Measurements from ENCODE around the gene TOP1.

DNA sequence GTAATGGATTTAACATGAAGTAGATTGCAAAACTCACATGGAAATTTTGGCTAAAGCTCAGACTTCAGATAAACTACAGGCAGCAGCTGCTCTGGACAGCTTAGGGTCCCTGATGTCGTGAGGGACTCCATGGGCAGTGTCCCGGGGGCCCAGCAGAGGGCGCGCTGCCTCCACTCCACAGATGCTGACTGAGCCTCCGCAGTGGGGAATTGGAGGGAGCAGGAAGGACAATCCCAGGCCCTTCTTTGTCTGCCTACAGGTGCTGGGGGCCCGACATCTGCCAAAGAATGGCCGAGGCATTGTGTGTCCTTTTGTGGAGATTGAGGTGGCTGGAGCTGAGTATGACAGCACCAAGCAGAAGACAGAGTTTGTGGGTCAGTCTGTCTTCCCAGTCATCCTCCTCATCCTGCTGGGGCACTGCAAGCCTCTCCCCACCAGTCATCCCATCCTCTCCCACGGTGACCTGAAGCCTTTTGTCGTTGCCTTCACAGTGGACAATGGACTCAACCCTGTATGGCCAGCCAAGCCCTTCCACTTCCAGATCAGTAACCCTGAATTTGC is 144.6 kb downstream of the TOP1 start:
- TF ChIP-seq, protein P1, sequence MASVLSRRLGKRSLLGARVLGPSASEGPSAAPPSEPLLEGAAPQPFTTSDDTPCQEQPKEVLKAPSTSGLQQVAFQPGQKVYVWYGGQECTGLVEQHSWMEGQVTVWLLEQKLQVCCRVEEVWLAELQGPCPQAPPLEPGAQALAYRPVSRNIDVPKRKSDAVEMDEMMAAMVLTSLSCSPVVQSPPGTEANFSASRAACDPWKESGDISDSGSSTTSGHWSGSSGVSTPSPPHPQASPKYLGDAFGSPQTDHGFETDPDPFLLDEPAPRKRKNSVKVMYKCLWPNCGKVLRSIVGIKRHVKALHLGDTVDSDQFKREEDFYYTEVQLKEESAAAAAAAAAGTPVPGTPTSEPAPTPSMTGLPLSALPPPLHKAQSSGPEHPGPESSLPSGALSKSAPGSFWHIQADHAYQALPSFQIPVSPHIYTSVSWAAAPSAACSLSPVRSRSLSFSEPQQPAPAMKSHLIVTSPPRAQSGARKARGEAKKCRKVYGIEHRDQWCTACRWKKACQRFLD (CRISPR knock-in tag; IDR thresholded peaks at IDR 0.05), result no peak
- TF ChIP-seq, protein P2, sequence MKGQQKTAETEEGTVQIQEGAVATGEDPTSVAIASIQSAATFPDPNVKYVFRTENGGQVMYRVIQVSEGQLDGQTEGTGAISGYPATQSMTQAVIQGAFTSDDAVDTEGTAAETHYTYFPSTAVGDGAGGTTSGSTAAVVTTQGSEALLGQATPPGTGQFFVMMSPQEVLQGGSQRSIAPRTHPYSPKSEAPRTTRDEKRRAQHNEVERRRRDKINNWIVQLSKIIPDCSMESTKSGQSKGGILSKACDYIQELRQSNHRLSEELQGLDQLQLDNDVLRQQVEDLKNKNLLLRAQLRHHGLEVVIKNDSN (CRISPR knock-in tag; IDR thresholded peaks at IDR 0.05), result no peak
- no peak for TF ChIP-seq JUN (IDR thresholded peaks at IDR 0.05; ENCODE audit: borderline replicate concordance, low read depth, low read length)
- no peak for TF ChIP-seq JUN (CRISPR knock-in tag; IDR thresholded peaks at IDR 0.05; ENCODE audit: borderline replicate concordance)
- TF ChIP-seq, protein P3, sequence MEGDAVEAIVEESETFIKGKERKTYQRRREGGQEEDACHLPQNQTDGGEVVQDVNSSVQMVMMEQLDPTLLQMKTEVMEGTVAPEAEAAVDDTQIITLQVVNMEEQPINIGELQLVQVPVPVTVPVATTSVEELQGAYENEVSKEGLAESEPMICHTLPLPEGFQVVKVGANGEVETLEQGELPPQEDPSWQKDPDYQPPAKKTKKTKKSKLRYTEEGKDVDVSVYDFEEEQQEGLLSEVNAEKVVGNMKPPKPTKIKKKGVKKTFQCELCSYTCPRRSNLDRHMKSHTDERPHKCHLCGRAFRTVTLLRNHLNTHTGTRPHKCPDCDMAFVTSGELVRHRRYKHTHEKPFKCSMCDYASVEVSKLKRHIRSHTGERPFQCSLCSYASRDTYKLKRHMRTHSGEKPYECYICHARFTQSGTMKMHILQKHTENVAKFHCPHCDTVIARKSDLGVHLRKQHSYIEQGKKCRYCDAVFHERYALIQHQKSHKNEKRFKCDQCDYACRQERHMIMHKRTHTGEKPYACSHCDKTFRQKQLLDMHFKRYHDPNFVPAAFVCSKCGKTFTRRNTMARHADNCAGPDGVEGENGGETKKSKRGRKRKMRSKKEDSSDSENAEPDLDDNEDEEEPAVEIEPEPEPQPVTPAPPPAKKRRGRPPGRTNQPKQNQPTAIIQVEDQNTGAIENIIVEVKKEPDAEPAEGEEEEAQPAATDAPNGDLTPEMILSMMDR (IDR thresholded peaks at IDR 0.05 in 2 of 3, conservative IDR thresholded peaks at IDR 0.05 in 1 of 3; ENCODE audit: insufficient read depth in 2 of 3, low read depth in 1 of 3, low read length in 3 of 3), result peak; percentile 89 to 95 (median 93)
- TF ChIP-seq MTA3 (IDR thresholded peaks at IDR 0.05; ENCODE audit: borderline replicate concordance), result no peak
- TF ChIP-seq ZNF146 (CRISPR knock-in tag; IDR thresholded peaks at IDR 0.05; ENCODE audit: unreplicated experiment), result no peak
- TF ChIP-seq RNF2 (IDR thresholded peaks at IDR 0.05), result no peak
- no peak for TF ChIP-seq SIX5 (IDR thresholded peaks at IDR 0.05; ENCODE audit: borderline replicate concordance in 1 of 2, insufficient read depth in 1 of 2, low read depth in 1 of 2, low read length in 2 of 2)
- no peak for TF ChIP-seq POLR2AphosphoS5 (IDR thresholded peaks at IDR 0.05; ENCODE audit: control insufficient read depth, insufficient read depth, low read depth, low read length)
